ENCODE data around the gene ZNF865. TPM values are rescaled to one million over a fixed set of nuclear protein-coding genes. Genes with fewer than 3 reads are reported as not detected.

The ZNF865 gene
- total and polyA plus RNA-seq, 2 of the 8 experiments (the other 6 are each of a cell fraction or from before 2014, with no cell fraction given) = 3.5 to 13.6 TPM

GRCh38 chr19:55621205-55621672, 15.8 kb downstream of the ZNF865 start:
- no peaks in the 10 kb centered on the region for H3K79me1 ChIP-seq (ENCODE audit: low read depth, low read length)
- H2AK5ac ChIP-seq (ENCODE audit: low read depth, low read length) = no peak overlapping the region
- peaks cover 0 to 3% (median 0%) of the 10 kb centered on the region in 4 experiments; a peak in 3 of 7 replicates for H3K4me1 ChIP-seq (replicated peaks in 1 of 4; ENCODE audit: control insufficient read depth in 3 of 4, insufficient read depth in 4 of 4, low read length in 3 of 4)
- TF ChIP-seq POLR2AphosphoS5 (IDR thresholded peaks at IDR 0.05; ENCODE audit: low read depth, low read length) = peak; percentile 33; the same call in 1 of the 2 replicates
- no peak for TF ChIP-seq MAFK (IDR thresholded peaks at IDR 0.05; ENCODE audit: low read depth, low read length)
- no peak overlapping the region for H3K4me2 ChIP-seq (ENCODE audit: insufficient read depth in 1 of 2, low read depth in 2 of 2, low read length in 2 of 2)
- no peak for FAIRE-seq
- no peak overlapping the region for H2BK120ac ChIP-seq (replicated peaks; ENCODE audit: low read depth, low read length)
- H3K27me3 ChIP-seq (replicated peaks in 1 of 4; ENCODE audit: control insufficient read depth in 3 of 4, extremely low read depth in 1 of 4, insufficient read depth in 3 of 4, low read length in 3 of 4) = peaks cover 0 to 2% (median 0%) of the 10 kb centered on the region in 4 experiments; a peak in 1 of 7 replicates
- no peak overlapping the region for H3K4me3 ChIP-seq (ENCODE audit: extremely low read depth in 1 of 4, insufficient read depth in 2 of 4, low read depth in 3 of 4, low read length in 4 of 4)
- no peak overlapping the region for H2BK20ac ChIP-seq (ENCODE audit: low read length)
- H3K56ac ChIP-seq (replicated peaks; ENCODE audit: insufficient read length, low read depth, low read length) = no peak overlapping the region
- 94% methylated on average over 8 of the region's 9 CpGs; no CpG with 5 or more reads in 1 of the 2 experiments for WGBS, 2 experiments (ENCODE audit: extremely low coverage in 1 of 2, insufficient coverage in 1 of 2, insufficient read length in 1 of 2, insufficient replicate concordance in 2 of 2, low coverage in 1 of 2, low lambda C conversion rate in 2 of 2, missing lambda C conversion rate in 1 of 2)
- no peak for DNase-seq (ENCODE audit: low read depth in 1 of 2, low spot score in 2 of 2)
- H3K27ac ChIP-seq (ENCODE audit: low read depth, low read length) = no peak overlapping the region
- H3K14ac ChIP-seq (ENCODE audit: insufficient read length) = no peak overlapping the region
- peaks cover 0 to 16% (median 4%) of the 10 kb centered on the region in 4 experiments; a peak in 5 of 8 replicates for H3K36me3 ChIP-seq (ENCODE audit: control insufficient read depth in 2 of 4, insufficient read depth in 4 of 4, low read length in 3 of 4)
- H3K79me2 ChIP-seq (ENCODE audit: control insufficient read depth in 1 of 2, insufficient read depth in 2 of 2, low read length in 2 of 2) = no peaks in the 10 kb centered on the region
- H3K18ac ChIP-seq (ENCODE audit: extremely low read depth, low read length) = no peak overlapping the region
- H3K4ac ChIP-seq (replicated peaks; ENCODE audit: insufficient read length, low read depth, low read length) = no peak overlapping the region
- H3K23ac ChIP-seq (ENCODE audit: insufficient read length) = no peak overlapping the region
- no peaks in the 10 kb centered on the region; a peak in 1 of 4 replicates for H3K9me3 ChIP-seq (ENCODE audit: insufficient read depth in 2 of 2, low read depth in 1 of 2, low read length in 1 of 2)
- no peaks in the 10 kb centered on the region for H3K23me2 ChIP-seq (ENCODE audit: low read depth, low read length)
- no peak overlapping the region for H4K8ac ChIP-seq (ENCODE audit: extremely low read depth, insufficient read depth, low read length)
- no peak overlapping the region for H2BK12ac ChIP-seq (ENCODE audit: low read depth, low read length)
- no peak overlapping the region for H4K5ac ChIP-seq (ENCODE audit: insufficient read length, low read depth, low read length)
- H2BK5ac ChIP-seq (ENCODE audit: low read depth, low read length) = no peak overlapping the region
- ChIA-PET POLR2A (ENCODE audit: partially characterized antibody) (interaction anchor here (0.6 to 6.8 kb wide), 7 partner anchors 10 to 214 kb away, joined by 3 to 32 read pairs (median 4); partner anchors contain the start of genes FIZ1, UBE2S, ZNF524 and ZNF865), CTCF (ENCODE audit: partially characterized antibody) (interaction anchor here (0.6 to 8.0 kb wide), 4 partner anchors 11 to 478 kb away, joined by 3 to 38 read pairs (median 9); partner anchors contain the start of gene ZNF865)
- no peak overlapping the region for H4K91ac ChIP-seq (replicated peaks; ENCODE audit: insufficient read length, low read length)
- H4K20me1 ChIP-seq (replicated peaks in 1 of 2; ENCODE audit: control insufficient read depth in 1 of 2, insufficient read depth in 2 of 2, low read length in 2 of 2) = peaks cover 1 to 5% of the 10 kb centered on the region in 2 experiments
- no peak overlapping the region for H2BK15ac ChIP-seq (ENCODE audit: low read length)
- H2AFZ ChIP-seq (ENCODE audit: low read length) = no peak overlapping the region
- H3K9ac ChIP-seq (replicated peaks in 1 of 4; ENCODE audit: extremely low read depth in 1 of 4, low read depth in 3 of 4, low read length in 3 of 4) = no peak overlapping the region

All from H1 (cell line).